ENCODE results near the gene GNAS.

GNAS gene

GRCh38 chr20:58851969-58852458, 502 bp upstream of the GNAS start:
- Histone ChIP-seq H3K36me3 (replicated peaks) (no peaks in the 10 kb centered on the region), H3K27me3 (ENCODE audit: low read depth) (0 out of 2 replicates have a peak, but pooled peaks cover 6% of the 10 kb centered on the region), H3K9me3 (no peaks in the 10 kb centered on the region), H3K4me3 (no peak overlapping the region), H3K4me1 (no peaks in the 10 kb centered on the region)
- in situ Hi-C loops (cut with MboI; ENCODE audit: low sequenced_read_pairs) = loop anchor here (25.0 kb wide), 2 partner anchors 360 to 610 kb away; no protein-coding TSS in a partner anchor
- DNase-seq (ENCODE audit: low spot score in 2 of 2) = no peak

- H3K9me3 ChIP-seq = no peaks in the 10 kb centered on the region
- in situ Hi-C loops (cut with MboI; ENCODE audit: low sequenced_read_pairs) = loop anchor here (25.0 kb wide), 2 partner anchors 359 to 609 kb away; no protein-coding TSS in a partner anchor
- no peaks in the 10 kb centered on the region for H3K36me3 ChIP-seq (replicated peaks)
- no peaks in the 10 kb centered on the region for H3K4me1 ChIP-seq
- 0 out of 2 replicates have a peak, but pooled peaks cover 3% of the 10 kb centered on the region for H3K27me3 ChIP-seq (ENCODE audit: low read depth)
- no peak overlapping the region for H3K4me3 ChIP-seq
- DNase-seq (ENCODE audit: low spot score in 2 of 2) = no peak
Measured at GRCh38 chr20:58853466-58853865, 950 bp downstream of the GNAS start.

- no peak overlapping the region for H3K4me3 ChIP-seq
- DNase-seq (ENCODE audit: low spot score in 2 of 2) = no peak
- H3K36me3 ChIP-seq (replicated peaks) = no peaks in the 10 kb centered on the region
- in situ Hi-C loops (cut with MboI; ENCODE audit: low sequenced_read_pairs) = loop anchor here (25.0 kb wide), 2 partner anchors 358 to 608 kb away; no protein-coding TSS in a partner anchor
- H3K9me3 ChIP-seq = no peaks in the 10 kb centered on the region
- 0 out of 2 replicates have a peak, but pooled peaks cover 3% of the 10 kb centered on the region for H3K27me3 ChIP-seq (ENCODE audit: low read depth)
- no peaks in the 10 kb centered on the region for H3K4me1 ChIP-seq
Measured at GRCh38 chr20:58853976-58854637, 1.6 kb downstream of the GNAS start.

- Histone ChIP-seq H3K4me1 (no peaks in the 10 kb centered on the region), H3K27me3 (ENCODE audit: low read depth) (0 out of 2 replicates have a peak, but pooled peaks cover 3% of the 10 kb centered on the region), H3K4me3 (no peak overlapping the region), H3K36me3 (replicated peaks) (no peaks in the 10 kb centered on the region), H3K9me3 (no peaks in the 10 kb centered on the region)
- no peak for DNase-seq (ENCODE audit: low spot score in 2 of 2)
- in situ Hi-C loops (cut with MboI; ENCODE audit: low sequenced_read_pairs) = loop anchor here (25.0 kb wide), 2 partner anchors 357 to 607 kb away; no protein-coding TSS in a partner anchor
Measured at GRCh38 chr20:58854638-58855471, 2.3 kb downstream of the GNAS start.

- Histone ChIP-seq H3K4me1 (no peaks in the 10 kb centered on the region), H3K36me3 (replicated peaks) (no peaks in the 10 kb centered on the region), H3K4me3 (no peak overlapping the region), H3K27me3 (ENCODE audit: low read depth) (0 out of 2 replicates have a peak, but pooled peaks cover 3% of the 10 kb centered on the region), H3K9me3 (no peaks in the 10 kb centered on the region)
- in situ Hi-C loops (cut with MboI; ENCODE audit: low sequenced_read_pairs) = loop anchor here (25.0 kb wide), 2 partner anchors 357 to 607 kb away; no protein-coding TSS in a partner anchor
- no peak for DNase-seq (ENCODE audit: low spot score in 2 of 2)
Measured at GRCh38 chr20:58855506-58856389, 3.2 kb downstream of the GNAS start.

- no peak for DNase-seq (ENCODE audit: low spot score in 2 of 2)
- Histone ChIP-seq H3K27me3 (ENCODE audit: low read depth) (0 out of 2 replicates have a peak, but pooled peaks cover 2% of the 10 kb centered on the region), H3K4me1 (no peaks in the 10 kb centered on the region), H3K36me3 (replicated peaks) (no peaks in the 10 kb centered on the region), H3K9me3 (no peaks in the 10 kb centered on the region), H3K4me3 (no peak overlapping the region)
- in situ Hi-C loops (cut with MboI; ENCODE audit: low sequenced_read_pairs) = loop anchor here (25.0 kb wide), 2 partner anchors 349 to 599 kb away; no protein-coding TSS in a partner anchor
Measured at GRCh38 chr20:58863044-58863790, 10.7 kb downstream of the GNAS start.

GRCh38 chr20:58864346-58864745, 11.8 kb downstream of the GNAS start:
- Histone ChIP-seq H3K4me1 (peaks cover 5% of the 10 kb centered on the region), H3K27me3 (ENCODE audit: low read depth) (0 out of 2 replicates have a peak, but pooled peaks cover 2% of the 10 kb centered on the region), H3K9me3 (no peaks in the 10 kb centered on the region), H3K36me3 (replicated peaks) (no peaks in the 10 kb centered on the region), H3K4me3 (no peak overlapping the region)
- no peak for DNase-seq (ENCODE audit: low spot score in 2 of 2)
- in situ Hi-C loops (cut with MboI; ENCODE audit: low sequenced_read_pairs) = loop anchor here (25.0 kb wide), 2 partner anchors 348 to 598 kb away; no protein-coding TSS in a partner anchor

- no peak for DNase-seq (ENCODE audit: low spot score in 2 of 2)
- Histone ChIP-seq H3K4me3 (no peak overlapping the region), H3K9me3 (no peaks in the 10 kb centered on the region; the same call in 1 of the 2 replicates), H3K27me3 (ENCODE audit: low read depth) (0 out of 2 replicates have a peak, but pooled peaks cover 2% of the 10 kb centered on the region), H3K36me3 (replicated peaks) (no peaks in the 10 kb centered on the region), H3K4me1 (peaks cover 5% of the 10 kb centered on the region)
- in situ Hi-C loops (cut with MboI; ENCODE audit: low sequenced_read_pairs) = loop anchor here (25.0 kb wide), 2 partner anchors 346 to 596 kb away; no protein-coding TSS in a partner anchor
Measured at GRCh38 chr20:58865843-58866242, 13.3 kb downstream of the GNAS start.

- Histone ChIP-seq H3K36me3 (replicated peaks) (no peaks in the 10 kb centered on the region), H3K4me3 (no peak overlapping the region), H3K27me3 (ENCODE audit: low read depth) (0 out of 2 replicates have a peak, but pooled peaks cover 2% of the 10 kb centered on the region), H3K4me1 (peaks cover 5% of the 10 kb centered on the region), H3K9me3 (no peaks in the 10 kb centered on the region; the same call in 1 of the 2 replicates)
- DNase-seq (ENCODE audit: low spot score in 2 of 2) = no peak
- in situ Hi-C loops (cut with MboI; ENCODE audit: low sequenced_read_pairs) = loop anchor here (25.0 kb wide), 2 partner anchors 345 to 595 kb away; no protein-coding TSS in a partner anchor
Measured at GRCh38 chr20:58867211-58867610, 14.7 kb downstream of the GNAS start.

- peak; percentile 64 to 76 for DNase-seq (ENCODE audit: low spot score in 2 of 2)
Measured at GRCh38 chr20:58868795-58869194, 16.3 kb downstream of the GNAS start.

GRCh38 chr20:58869662-58870227, 17.2 kb downstream of the GNAS start:
- Histone ChIP-seq H3K4me1 (peaks cover 5% of the 10 kb centered on the region), H3K27me3 (ENCODE audit: low read depth) (0 out of 2 replicates have a peak, but pooled peaks cover 2% of the 10 kb centered on the region), H3K36me3 (replicated peaks) (no peaks in the 10 kb centered on the region), H3K9me3 (no peaks in the 10 kb centered on the region; the same call in 1 of the 2 replicates), H3K4me3 (no peak overlapping the region)
- in situ Hi-C loops (cut with MboI; ENCODE audit: low sequenced_read_pairs) = loop anchor here (10.0 to 25.0 kb wide), 3 partner anchors 343 to 593 kb away; no protein-coding TSS in a partner anchor
- DNase-seq (ENCODE audit: low spot score in 2 of 2) = no peak

More at GRCh38 chr20:58868795-58869194, 16.3 kb downstream of the GNAS start:
- in situ Hi-C loops (cut with MboI; ENCODE audit: low sequenced_read_pairs) = loop anchor here (25.0 kb wide), 2 partner anchors 344 to 594 kb away; no protein-coding TSS in a partner anchor
- no peaks in the 10 kb centered on the region for H3K36me3 ChIP-seq (replicated peaks)
- H3K27me3 ChIP-seq (ENCODE audit: low read depth) = 0 out of 2 replicates have a peak, but pooled peaks cover 2% of the 10 kb centered on the region
- H3K4me1 ChIP-seq = peaks cover 5% of the 10 kb centered on the region
- no peaks in the 10 kb centered on the region; the same call in 1 of the 2 replicates for H3K9me3 ChIP-seq
- no peak overlapping the region for H3K4me3 ChIP-seq
